Spleen (tissue), 7 donors: ENCODE measurements around the gene KCTD10.
A peak's percentile ranks its signal among the peaks of the same experiment; 100 is the strongest.

ENCODE experiments used
- CTCF ChIP-seq, 11 experiments: fragments of 200-600 bp in 7 of 11; fragments of 450-650 bp in 4 of 11; sonication (generic) in 4 of 11; IDR thresholded peaks in 8 of 11; conservative IDR thresholded peaks in 3 of 11; 1 replicate in 7 of 11; 2 replicates in 4 of 11; pipeline versions ENCODE4 v1.4.0 to v1.8.0; 2016 to 2021; ENCODE audit warnings: antibody characterized with exemption in 11 of 11, inconsistent platforms in 4 of 11, mild to moderate bottlenecking in 1 of 11
- POLR2A ChIP-seq, 3 donors: fragments of 450-650 bp; IDR thresholded peaks; one replicate each; pipeline ENCODE4 v1.5.1; 2017; ENCODE audit warnings: antibody characterized with exemption in 3 of 3, mild to moderate bottlenecking in 1 of 3
- POLR2AphosphoS5 ChIP-seq, 3 donors: sonication (generic); formaldehyde crosslinking; IDR thresholded peaks; one replicate each; pipeline ENCODE4 v1.5.1; 2017; ENCODE audit warnings: antibody characterized with exemption in 3 of 3
- donor health status: DM: no; HTN: no; CAD: no; lungs with moderate emphysema.
- donor health status: DM: no; HTN: no; CAD: no.
- donor health status: DM: no; HTN: no; CAD: no.

GRCh38 chr12:109432842-109433304 is 44.2 kb downstream of the KCTD10 start:
- TF ChIP-seq CTCF (IDR thresholded peaks at IDR 0.05 in 8 of 11, conservative IDR thresholded peaks at IDR 0.05 in 3 of 11) (peak; percentile 5 to 87 (median 78)), POLR2A (IDR thresholded peaks at IDR 0.05) (no peak), POLR2AphosphoS5 (IDR thresholded peaks at IDR 0.05) (no peak)
